ENCODE results near the gene PCDHB13.
"Not testable (repeated sequence)": the region's sequence is repeated elsewhere in the genome, so short reads cannot be mapped to it uniquely, and the experiment has no call there.

PCDHB13 gene

GRCh38 chr5:141213656-141214339 lies at the start of gene PCDHB13:
Gene PCDHB13 (plus strand): TSS chr5:141213919. CDS start chr5:141214124, 205 bp downstream.
- peak; percentile 9 for DNase-seq (ENCODE audit: low spot score)

- DNase-seq (ENCODE audit: low spot score) = peak; percentile 11
These were observed 41.1 kb upstream of the PCDHB13 start, which contains the start of gene PCDHB7 for GRCh38 chr5:141172381-141173204. Gene PCDHB7 (plus strand): TSS chr5:141172644. CDS start chr5:141172836, 192 bp downstream.

- not testable (repeated sequence) for DNase-seq (ENCODE audit: low spot score)
These were observed 39.2 kb upstream of the PCDHB13 start for GRCh38 chr5:141174291-141175104.

GRCh38 chr5:141175933-141176332 lies 37.8 kb upstream of the PCDHB13 start:
- DNase-seq (ENCODE audit: low spot score) = no peak

GRCh38 chr5:141177577-141178191 lies 36.0 kb upstream of the PCDHB13 start, which contains the start of gene PCDHB8:
Gene PCDHB8 (plus strand): TSS chr5:141177790. CDS start chr5:141178035, 245 bp downstream.
- DNase-seq (ENCODE audit: low spot score) = not testable (repeated sequence)

GRCh38 chr5:141179371-141179770 lies 34.3 kb upstream of the PCDHB13 start:
- not testable (repeated sequence) for DNase-seq (ENCODE audit: low spot score)

GRCh38 chr5:141179876-141180275 lies 33.8 kb upstream of the PCDHB13 start:
- DNase-seq (ENCODE audit: low spot score) = not testable (repeated sequence)

- DNase-seq (ENCODE audit: low spot score) = no peak
These were observed 33.4 kb upstream of the PCDHB13 start for GRCh38 chr5:141180313-141180712.

- peak; percentile 47 for DNase-seq (ENCODE audit: low spot score)
These were observed 31.5 kb upstream of the PCDHB13 start, which contains the start of gene PCDHB16 for GRCh38 chr5:141182248-141182647. Gene PCDHB16 (plus strand): TSS chr5:141182387. CDS start chr5:141182560, 173 bp downstream.

GRCh38 chr5:141184117-141184855 lies 29.4 kb upstream of the PCDHB13 start:
- DNase-seq (ENCODE audit: low spot score) = not testable (repeated sequence)

GRCh38 chr5:141186897-141187512 lies 26.7 kb upstream of the PCDHB13 start, which contains the start of gene PCDHB9:
Gene PCDHB9 (plus strand): TSS chr5:141187161. CDS start chr5:141187319, 158 bp downstream.
- DNase-seq (ENCODE audit: low spot score) = no peak

GRCh38 chr5:141188682-141189081 lies 25.0 kb upstream of the PCDHB13 start:
- not testable (repeated sequence) for DNase-seq (ENCODE audit: low spot score)

GRCh38 chr5:141189131-141189530 lies 24.6 kb upstream of the PCDHB13 start:
- not testable (repeated sequence) for DNase-seq (ENCODE audit: low spot score)

GRCh38 chr5:141192110-141192725 lies 21.5 kb upstream of the PCDHB13 start, which contains the start of gene PCDHB10:
Gene PCDHB10 (plus strand): TSS chr5:141192353. CDS start chr5:141192553, 200 bp downstream.
- peak; percentile 9 for DNase-seq (ENCODE audit: low spot score)

- DNase-seq (ENCODE audit: low spot score) = not testable (repeated sequence)
These were observed 19.4 kb upstream of the PCDHB13 start for GRCh38 chr5:141194332-141194731.

- DNase-seq (ENCODE audit: low spot score) = no peak
These were observed 17.4 kb upstream of the PCDHB13 start for GRCh38 chr5:141196363-141196762.

- DNase-seq (ENCODE audit: low spot score) = no peak
These were observed 14.1 kb upstream of the PCDHB13 start, which contains the start of gene PCDHB11 for GRCh38 chr5:141199359-141200235. Gene PCDHB11 (plus strand): TSS chr5:141199627. CDS start chr5:141199775, 148 bp downstream.

- DNase-seq (ENCODE audit: low spot score) = not testable (repeated sequence)
These were observed 12.6 kb upstream of the PCDHB13 start for GRCh38 chr5:141201126-141201525.
